GM18498 (cell line): ENCODE data around the gene NRXN3.
A peak's percentile ranks its signal among the peaks of the same experiment; 100 is the strongest.

Experiments used
- ATAC-seq: cut with Tn5 transposase; IDR thresholded peaks from one replicate; pipeline ENCODE4 v1.9.1; 2021; ENCODE audit warnings: mild to moderate bottlenecking, moderate library complexity; ENCODE audit not compliant: unreplicated experiment

NRXN3 gene

DNA sequence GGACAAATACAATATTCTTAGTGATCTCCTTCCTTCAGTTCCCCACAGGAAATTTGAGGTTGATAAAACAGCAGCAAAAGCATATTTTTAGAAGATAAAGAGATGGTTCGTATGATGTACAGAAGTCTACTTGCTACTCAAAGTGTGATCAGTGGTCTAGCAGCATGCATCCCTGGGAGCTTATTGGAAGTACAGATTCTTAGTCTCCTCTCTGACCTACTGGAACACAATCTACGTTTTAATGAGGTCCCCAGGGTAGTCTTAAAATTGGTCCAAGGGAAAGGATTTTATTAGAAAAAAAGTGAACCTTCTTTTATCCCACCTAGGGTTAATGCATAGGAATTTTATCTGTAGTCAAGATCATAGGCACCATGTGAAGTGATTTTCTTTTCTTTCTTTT is 703.4 kb downstream of the NRXN3 start:
- ATAC-seq, result no peak

DNA sequence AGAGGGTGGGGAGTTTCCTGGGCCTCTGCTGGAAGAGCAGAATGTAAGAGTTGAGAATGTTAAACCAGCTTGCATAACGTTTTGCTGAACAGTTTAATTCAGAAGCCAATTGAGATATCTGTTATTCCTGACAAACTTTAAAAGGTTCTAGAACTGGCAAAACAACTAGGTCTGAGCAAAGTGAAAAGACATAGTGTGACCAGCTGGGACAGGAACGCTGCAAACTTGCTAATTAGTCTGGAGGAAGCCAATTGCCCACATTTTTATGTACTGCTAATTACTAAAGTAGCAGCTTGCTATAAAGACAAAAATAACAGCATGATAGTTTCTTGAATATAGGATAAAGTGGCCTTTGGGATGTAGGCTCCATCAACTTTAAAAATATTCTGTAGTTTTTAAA is 704.9 kb downstream of the NRXN3 start:
- ATAC-seq, result no peak

GRCh38 chr14:78885884-78886283 is 715.7 kb downstream of the NRXN3 start:
- no peak for ATAC-seq

- no peak for ATAC-seq
Measured at GRCh38 chr14:78897443-78897842, 727.3 kb downstream of the NRXN3 start.

DNA sequence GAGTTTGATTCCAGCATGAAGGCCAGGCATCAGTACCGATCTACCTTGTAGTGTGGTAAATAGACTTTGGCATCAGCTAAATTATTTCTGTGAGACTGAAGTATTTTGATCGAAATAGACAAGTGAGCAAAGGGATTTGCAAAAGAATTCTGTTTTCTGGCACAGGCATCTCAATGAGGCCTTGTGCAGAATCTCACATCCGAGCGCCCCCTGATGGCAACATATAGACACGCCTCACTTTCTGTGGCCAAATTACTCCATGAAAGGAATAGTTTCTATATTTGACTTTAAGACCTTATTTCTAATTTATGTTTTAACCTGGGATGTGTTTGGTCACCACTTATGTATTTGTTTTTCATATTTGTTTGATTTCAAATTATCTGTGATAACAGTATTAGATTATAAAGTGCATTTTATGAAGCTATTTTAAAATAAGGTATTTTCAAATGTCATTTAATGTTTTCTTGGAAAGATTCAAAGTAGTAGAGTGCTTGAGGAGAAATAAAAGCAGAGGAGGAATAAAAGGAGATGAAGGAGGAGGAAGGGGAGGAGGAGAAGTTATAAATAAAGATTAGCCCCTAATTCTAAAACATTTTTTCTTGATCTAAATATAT is 731.9 kb downstream of the NRXN3 start:
- no peak for ATAC-seq

DNA sequence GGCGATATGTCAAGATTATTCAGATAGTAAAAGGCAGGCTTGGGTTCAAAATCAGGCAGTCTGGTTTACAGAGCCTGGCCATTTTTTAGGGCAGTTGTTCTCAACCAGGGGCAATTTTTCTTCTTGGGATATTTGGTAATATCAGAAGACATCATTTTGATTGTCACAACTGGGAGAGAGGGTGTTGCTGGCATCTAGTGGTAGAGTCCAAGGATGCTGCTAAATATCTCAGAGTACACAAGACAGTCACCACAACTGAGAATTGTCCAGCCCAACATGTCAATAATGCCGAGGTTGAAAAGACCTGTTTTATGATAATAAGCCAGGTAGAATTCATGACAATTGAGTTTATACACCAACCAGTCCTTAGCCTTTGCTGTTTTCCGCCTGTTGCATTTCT is 733.9 kb downstream of the NRXN3 start:
- ATAC-seq, result no peak

DNA sequence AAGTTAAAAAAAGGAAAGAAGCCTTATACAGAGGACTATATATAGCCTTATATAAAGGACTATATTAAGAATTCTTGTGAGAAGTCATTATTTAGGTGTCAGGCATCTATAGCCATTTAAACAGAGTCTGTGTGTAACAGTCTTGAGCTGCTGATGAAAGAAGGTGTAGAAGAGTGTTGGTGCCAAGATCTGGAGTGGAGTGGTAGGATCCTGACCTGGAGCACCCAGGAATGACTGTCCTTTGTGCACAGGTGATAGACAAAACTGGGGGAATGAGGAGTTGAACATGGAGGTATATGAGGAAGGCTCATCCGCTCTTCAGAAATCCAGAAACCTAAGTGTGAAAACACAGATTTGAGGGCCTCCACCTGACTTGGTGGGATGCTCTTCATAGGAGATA is 747.3 kb downstream of the NRXN3 start:
- ATAC-seq, result no peak

DNA sequence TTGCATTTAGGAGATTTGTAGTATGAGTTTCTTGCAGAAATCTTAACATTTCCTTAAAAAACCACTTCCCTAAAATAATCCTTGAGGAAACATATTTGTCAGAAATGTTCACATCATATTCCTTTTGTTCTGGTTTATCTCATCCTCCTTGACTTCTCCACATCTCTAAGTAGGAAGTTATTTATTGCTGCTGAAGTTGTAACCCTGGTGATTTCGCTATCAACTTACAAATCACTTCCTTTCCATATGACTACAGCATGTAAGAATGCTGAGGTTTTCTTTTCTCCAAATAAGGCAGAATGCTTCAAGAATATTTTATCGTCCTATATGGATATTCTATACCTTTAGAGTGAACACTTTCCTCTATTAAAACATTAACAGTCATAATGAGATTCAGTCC is 751.7 kb downstream of the NRXN3 start:
- no peak for ATAC-seq

DNA sequence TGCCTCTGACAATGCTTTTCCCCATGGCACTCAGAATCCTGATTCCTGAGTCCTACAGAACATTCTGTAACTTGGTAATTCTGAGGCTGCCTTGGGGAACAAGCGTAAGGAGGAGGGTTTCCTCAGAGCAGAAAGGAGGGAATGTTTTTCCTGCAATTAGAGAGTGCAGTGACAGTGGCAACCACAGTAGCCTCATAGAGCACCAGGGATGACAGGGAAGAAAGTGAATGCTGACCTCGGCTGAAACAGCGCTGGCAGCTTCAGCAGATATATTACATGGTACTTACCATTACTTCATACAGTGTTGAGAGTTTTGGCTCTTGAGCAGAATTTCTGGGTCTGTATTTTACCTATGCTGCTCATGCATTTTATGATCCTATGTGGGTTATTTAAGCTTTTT is 757.1 kb downstream of the NRXN3 start:
- no peak for ATAC-seq

- no peak for ATAC-seq
Measured at GRCh38 chr14:78933166-78933565, 763.0 kb downstream of the NRXN3 start.

DNA sequence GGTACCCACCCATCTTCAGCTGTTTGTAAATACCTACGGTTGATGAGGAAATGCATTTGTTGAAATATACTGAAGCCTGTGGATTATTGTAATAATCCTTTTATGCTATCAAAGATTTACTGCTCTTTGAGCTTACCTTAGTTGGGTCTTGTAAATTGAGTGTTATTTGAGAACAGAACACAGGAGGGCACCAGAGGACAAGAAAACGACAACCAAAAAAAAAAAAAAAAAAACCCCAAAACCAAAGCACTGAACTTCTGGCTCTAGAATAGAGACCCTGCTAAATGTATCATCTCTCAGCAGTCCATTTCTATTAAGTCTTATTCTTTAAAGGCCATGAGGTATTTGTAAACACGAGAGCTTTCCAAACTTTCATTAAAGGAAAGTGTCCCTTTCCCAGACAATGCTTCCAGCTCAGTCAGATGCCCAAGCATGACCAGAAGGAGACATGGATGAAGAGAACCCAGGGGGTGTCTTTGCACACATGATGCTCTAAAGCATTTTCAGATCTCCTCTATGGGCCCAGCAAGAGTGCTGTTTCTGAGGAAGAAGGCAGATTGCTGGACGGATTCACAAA is 763.9 kb downstream of the NRXN3 start:
- no peak for ATAC-seq

GRCh38 chr14:78946949-78947348 is 776.8 kb downstream of the NRXN3 start:
- no peak for ATAC-seq

DNA sequence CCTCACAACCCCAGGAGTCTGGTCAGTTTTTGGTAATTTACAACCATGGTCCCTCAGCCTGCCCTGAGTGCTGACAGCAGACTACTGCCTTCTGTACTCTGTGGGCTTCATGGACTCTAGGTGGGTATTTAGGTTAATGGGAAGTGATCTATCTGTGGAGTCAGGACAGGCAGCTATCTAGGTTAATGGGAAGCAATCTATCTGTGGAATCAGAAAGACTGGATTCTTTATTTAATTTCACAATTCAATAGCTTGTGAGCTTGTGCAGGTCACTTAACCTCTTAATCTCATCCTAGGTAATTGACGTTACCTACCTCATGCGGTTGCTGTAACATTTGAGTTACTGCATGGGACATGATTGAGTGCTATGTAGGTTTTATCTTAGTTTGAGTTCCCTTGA is 777.5 kb downstream of the NRXN3 start:
- no peak for ATAC-seq

GRCh38 chr14:78950649-78951048 is 780.5 kb downstream of the NRXN3 start:
- no peak for ATAC-seq

DNA sequence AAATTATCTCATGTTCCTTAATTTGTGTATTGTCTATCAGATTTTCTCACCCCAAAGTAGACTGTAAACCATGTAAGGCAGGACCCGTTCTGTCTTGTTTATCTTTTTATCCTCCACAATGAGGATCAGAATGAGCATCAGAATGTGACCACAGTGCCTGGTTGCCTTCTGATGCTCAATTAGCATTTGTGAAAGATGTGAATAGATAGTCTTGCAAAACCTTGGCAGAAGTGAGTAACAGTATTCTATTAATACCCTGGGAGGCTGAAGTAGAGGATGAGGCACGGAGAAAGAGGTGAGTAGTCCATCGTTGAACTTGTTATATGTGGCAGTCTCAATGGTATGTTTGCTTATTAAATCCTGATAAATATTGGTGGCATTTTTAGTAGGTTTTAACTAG is 781.4 kb downstream of the NRXN3 start:
- ATAC-seq, result no peak

DNA sequence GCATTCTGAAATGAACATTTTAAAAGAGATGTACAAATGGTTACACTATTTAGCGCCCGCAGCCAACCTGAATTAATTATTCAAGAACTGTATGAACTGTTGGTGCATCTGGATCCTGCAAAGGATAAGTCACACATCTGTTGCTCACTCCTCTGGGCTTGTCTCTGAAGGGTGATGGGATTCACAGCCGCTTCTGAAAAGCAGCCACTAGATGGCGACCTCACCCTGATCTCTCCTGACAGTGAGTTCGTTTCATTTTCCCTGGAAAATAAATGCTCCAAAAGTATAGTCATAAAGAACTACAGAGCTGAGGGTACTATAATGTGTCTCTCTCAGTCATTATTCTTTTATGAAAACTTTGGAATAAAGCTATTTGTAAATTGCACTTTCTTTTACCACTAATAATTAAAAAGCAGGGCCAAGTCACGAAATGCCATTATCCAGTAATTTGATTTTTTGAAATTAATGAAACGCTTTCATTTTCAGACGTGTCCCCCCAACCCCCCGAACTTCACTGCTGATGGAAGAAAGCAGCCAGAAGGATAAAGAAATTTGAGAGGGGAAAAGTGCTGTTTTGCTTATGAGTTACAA is 789.6 kb downstream of the NRXN3 start:
- peak; percentile 90 for ATAC-seq

GRCh38 chr14:78967111-78967809 is 797.1 kb downstream of the NRXN3 start:
- ATAC-seq, result no peak

GRCh38 chr14:78968265-78968664 is 798.1 kb downstream of the NRXN3 start:
- ATAC-seq, result no peak

- no peak for ATAC-seq
Measured at GRCh38 chr14:78970677-78971076, 800.5 kb downstream of the NRXN3 start.

GRCh38 chr14:78972440-78972839 is 802.3 kb downstream of the NRXN3 start:
- no peak for ATAC-seq

- no peak for ATAC-seq
Measured at GRCh38 chr14:78974691-78975090, 804.5 kb downstream of the NRXN3 start.

GRCh38 chr14:78975734-78976133 is 805.6 kb downstream of the NRXN3 start:
- ATAC-seq, result no peak
